ENCODE data around the gene GPR27.

The GPR27 gene

DNA sequence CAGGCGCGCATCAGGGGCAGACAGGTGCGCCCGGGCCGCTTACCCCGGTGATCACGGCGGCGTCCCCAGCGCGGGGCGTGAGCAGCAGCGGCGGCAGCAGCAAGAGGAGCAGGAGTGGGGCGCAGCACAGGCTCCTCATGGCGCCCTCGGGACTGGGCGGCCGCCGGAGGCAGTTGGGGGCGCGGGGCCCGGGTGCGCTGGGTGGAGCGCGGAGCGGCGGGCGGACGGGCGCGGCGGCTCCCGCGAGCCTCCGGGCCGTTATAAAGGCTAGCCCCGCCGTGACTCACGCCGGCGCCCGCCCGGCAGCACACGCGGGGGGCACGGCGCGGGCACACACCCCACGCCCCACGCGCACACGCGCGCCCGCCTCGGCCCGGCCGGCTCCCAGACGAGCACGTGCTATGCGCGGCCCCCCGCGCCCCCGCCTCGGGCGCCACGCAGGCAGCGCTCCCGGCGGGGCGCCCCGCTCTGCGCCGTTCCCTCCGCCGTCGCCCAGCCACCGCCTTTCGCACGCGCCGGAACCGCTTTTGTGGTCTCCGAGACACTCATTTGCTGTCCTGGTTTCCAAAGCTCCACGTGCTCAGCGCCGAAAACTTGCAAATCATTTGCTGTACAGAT lies 31.4 kb downstream of the GPR27 start, which contains the start of gene PROK2:
Gene PROK2 (minus strand): TSS at position 235 of the 618 bp plus-strand sequence. CDS start 96 bp downstream, at position 139.
- DNase-seq (ENCODE audit: low read depth), result peak; percentile 3
- no peak within 1 kb of the TSS for H3K4me3 ChIP-seq (ENCODE audit: low read depth, low read length)
- TF ChIP-seq CTCF (IDR thresholded peaks at IDR 0.05; ENCODE audit: insufficient read depth, low read depth, low read length, missing control alignments), result no peak

GRCh38 chr3:71785532-71786216 lies 32.0 kb downstream of the GPR27 start:
- no peak for DNase-seq (ENCODE audit: low read depth)
- no peak for TF ChIP-seq CTCF (IDR thresholded peaks at IDR 0.05; ENCODE audit: insufficient read depth, low read depth, low read length, missing control alignments)
- H3K4me3 ChIP-seq (ENCODE audit: low read depth, low read length), result no peak overlapping the region

DNA sequence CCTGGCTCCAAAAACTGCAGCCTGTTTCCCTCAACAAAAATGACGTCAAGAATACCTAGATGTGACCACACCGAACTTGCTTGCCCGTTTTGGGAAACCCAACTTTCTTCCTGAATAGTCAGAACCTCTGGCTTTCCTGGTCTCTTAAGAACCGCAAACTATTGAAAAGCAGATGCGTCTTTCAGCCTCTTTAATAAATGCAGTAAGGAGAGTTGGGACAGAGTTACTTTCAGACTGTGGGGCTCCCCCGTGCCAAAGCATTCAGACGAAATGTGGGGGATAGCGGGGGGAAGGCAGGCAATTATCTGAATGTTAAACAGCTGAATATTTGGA lies 32.5 kb downstream of the GPR27 start:
- no peak for DNase-seq (ENCODE audit: low read depth)
- TF ChIP-seq CTCF (IDR thresholded peaks at IDR 0.05; ENCODE audit: insufficient read depth, low read depth, low read length, missing control alignments), result no peak
- H3K4me3 ChIP-seq (ENCODE audit: low read depth, low read length), result no peak overlapping the region

- no peak overlapping the region for H3K4me3 ChIP-seq (ENCODE audit: low read depth, low read length)
- no peak for DNase-seq (ENCODE audit: low read depth)
- no peak for TF ChIP-seq CTCF (IDR thresholded peaks at IDR 0.05; ENCODE audit: insufficient read depth, low read depth, low read length, missing control alignments)
Observed at GRCh38 chr3:71786551-71786950, 32.9 kb downstream of the GPR27 start.

DNA sequence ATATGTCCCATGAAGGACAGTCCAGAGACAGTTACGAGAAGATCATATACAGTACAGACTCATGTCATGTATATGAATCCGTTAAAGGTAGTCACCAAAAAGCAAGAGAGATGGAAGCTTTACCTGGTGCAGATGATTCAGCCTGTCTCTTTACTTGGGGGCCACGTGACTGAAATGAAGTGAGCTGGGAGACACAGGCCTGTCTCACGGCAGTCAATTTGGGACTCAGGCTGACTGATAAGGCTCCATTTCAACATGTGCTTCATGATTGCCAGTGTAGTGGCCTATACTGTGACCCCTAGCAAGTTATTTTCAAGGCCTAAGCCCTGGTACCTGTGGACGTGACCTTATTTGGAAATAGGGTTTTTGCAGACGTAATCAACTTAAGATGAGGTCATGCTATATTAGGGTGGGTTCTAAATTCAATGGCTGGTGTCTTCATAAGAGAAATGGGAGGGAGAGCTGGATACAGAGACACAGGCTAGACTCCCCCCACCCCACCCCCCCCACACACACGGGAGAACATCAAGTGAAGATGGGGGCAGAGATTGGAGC lies 34.3 kb downstream of the GPR27 start:
- no peak for TF ChIP-seq CTCF (IDR thresholded peaks at IDR 0.05; ENCODE audit: insufficient read depth, low read depth, low read length, missing control alignments)

GRCh38 chr3:71789922-71790321 lies 36.3 kb downstream of the GPR27 start:
- no peak for TF ChIP-seq CTCF (IDR thresholded peaks at IDR 0.05; ENCODE audit: insufficient read depth, low read depth, low read length, missing control alignments)
- no peak for DNase-seq (ENCODE audit: low read depth)
- no peak overlapping the region for H3K4me3 ChIP-seq (ENCODE audit: low read depth, low read length)

More for the DNA sequence above, 34.3 kb downstream of the GPR27 start:
- DNase-seq (ENCODE audit: low read depth), result no peak
- no peak overlapping the region for H3K4me3 ChIP-seq (ENCODE audit: low read depth, low read length)

Measured in GM12865 (cell line).